SIG-M5 (cell line): ENCODE data around the gene MARK3.
"Not testable (repeated sequence)": the region's sequence is repeated elsewhere in the genome, so short reads cannot be mapped to it uniquely, and the experiment has no call there.

Source experiments
- DNase-seq: peaks from one replicate; lab custom pipeline; 2025; lab: John Stamatoyannopoulos, UW

MARK3 gene

GRCh38 chr14:103492156-103492925 lies 107.1 kb downstream of the MARK3 start:
- no peak for DNase-seq

DNA sequence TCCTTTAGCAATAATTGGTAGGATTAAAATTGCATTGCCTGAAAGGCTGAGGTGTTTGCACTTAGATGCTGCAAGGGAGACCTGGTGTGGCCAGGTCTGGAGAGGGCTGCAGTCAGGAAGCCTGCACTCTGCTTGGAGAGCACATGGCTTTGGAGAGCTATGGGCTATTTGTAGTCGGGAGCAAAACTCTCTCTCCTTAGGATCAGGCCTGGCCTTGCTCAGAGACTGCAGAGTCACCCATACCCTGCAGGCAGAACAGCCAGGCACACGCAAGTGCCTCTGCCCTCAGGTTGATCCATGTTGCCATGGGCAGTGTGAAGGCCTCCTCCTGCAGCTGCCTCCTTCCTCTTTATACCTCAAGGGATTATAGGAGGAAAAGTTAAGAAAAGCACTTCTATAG lies 110.6 kb downstream of the MARK3 start:
- DNase-seq: no peak

- DNase-seq: no peak
Observed at GRCh38 chr14:103496776-103497175, 111.6 kb downstream of the MARK3 start.

DNA sequence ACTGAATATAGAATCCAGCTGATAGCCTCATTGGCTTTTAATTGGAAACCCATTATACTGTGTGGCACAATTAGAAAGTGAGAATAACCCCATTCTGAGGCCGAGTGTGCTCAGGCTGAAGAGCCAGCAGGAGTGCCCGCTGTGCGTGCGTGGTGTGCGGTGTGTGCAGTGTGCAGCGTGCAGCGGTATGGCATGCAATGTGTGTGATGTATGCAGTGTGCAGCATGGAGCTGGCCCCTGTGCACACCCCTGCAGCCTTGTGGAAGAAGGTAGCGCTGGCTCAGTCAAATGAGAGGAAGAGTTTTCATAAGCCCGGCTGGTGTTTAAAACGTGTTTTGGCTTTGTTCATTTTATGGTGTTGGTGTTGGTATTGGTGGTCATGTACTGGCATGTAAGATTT lies 114.5 kb downstream of the MARK3 start:
- no peak for DNase-seq

- no peak for DNase-seq
Observed at GRCh38 chr14:103500148-103500990, 115.2 kb downstream of the MARK3 start.

DNA sequence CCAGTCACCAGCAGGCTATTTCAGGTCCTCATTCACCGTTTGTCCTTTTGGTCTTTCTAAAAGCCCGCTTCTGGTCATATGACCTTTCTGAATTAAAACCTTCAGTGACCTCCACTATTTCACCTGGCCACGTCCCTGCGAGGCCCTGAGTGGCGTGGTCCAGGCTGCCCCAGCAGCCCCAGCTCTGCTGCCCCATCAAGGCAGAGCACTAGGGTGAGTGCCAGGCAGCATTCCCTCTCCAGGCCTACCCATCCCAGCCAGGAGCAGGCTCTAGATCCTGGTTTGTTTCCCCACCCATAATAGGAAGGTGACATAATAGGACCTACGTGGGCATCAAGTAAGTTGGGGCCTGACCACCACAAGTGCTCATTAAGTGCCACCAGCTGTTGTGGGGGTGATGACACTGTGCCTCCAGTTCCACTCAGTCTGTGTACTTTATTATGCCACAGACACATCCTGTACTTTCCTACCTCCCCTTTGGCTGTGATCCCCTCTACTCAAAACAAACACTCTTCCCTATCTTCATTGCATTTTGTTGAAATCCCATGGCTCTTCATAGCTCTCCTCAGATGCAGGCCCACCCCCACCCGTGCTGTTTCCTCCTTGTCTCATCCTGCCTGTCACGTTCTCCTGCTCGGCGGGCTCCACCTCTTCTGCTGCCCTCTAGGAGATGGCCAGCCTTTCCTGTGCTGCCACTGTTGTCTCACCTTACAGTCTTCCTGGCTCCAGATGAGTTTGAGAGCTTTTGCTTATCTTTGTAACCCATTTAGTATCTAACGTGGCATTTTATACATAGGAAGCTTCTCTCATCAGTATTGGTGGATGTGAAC lies 116.0 kb downstream of the MARK3 start:
- DNase-seq: no peak

- DNase-seq: no peak
Observed at GRCh38 chr14:103501921-103502669, 116.9 kb downstream of the MARK3 start.

- no peak for DNase-seq
Observed at GRCh38 chr14:103502877-103503276, 117.7 kb downstream of the MARK3 start.

- no peak for DNase-seq
Observed at GRCh38 chr14:103503296-103503695, 118.1 kb downstream of the MARK3 start.

DNA sequence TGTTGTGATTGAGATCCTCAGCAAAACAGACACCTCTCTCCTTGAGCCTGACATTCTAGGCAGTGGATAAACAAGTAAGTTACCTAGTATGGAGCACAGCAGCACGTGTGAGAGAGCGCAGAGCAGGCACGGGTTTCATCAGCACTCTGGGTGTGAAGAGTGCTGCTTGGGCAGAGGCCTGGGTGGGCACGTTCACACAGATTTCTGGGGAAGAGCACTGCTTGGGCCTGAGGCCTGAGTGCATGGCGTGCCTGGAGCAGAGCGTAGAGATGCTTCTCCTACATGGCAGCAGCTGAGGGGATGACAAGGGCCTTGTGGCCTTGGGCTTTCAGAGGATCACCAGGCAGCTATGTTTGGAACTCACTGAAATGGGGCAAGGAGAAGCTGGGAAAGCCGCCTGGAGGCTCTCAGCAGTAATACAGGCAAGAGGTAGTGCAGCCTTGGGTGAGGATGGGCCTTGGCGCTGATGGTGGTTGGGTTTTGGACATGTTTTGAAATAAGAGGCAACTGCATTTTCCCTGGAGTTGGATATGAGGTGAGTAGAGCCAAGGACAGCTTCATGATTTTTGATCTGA lies 119.9 kb downstream of the MARK3 start:
- DNase-seq: no peak

DNA sequence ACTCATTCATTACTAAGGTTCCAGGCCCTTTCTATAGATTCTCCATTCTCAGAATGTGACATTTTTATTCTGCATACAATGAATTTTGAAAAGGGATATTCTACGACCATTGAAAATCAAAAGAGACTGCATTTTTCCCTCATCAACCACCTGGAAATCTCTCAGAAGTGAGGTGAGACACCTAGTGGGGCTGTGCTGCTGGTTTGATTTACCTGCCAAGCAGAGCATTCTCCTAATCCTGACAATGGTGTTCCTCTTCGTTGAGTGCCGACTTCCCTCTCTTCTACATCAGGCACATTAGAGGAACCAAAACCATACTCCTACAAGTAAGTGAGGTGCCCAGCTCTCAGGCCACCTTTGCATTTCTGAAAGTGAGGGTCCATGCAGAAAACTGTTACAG lies 122.5 kb downstream of the MARK3 start:
- DNase-seq: no peak

- DNase-seq: no peak
Observed at GRCh38 chr14:103508521-103509329, 123.5 kb downstream of the MARK3 start.

GRCh38 chr14:103509864-103510723 lies 124.9 kb downstream of the MARK3 start:
- no peak for DNase-seq

GRCh38 chr14:103510724-103511693 lies 125.8 kb downstream of the MARK3 start:
- no peak for DNase-seq

DNA sequence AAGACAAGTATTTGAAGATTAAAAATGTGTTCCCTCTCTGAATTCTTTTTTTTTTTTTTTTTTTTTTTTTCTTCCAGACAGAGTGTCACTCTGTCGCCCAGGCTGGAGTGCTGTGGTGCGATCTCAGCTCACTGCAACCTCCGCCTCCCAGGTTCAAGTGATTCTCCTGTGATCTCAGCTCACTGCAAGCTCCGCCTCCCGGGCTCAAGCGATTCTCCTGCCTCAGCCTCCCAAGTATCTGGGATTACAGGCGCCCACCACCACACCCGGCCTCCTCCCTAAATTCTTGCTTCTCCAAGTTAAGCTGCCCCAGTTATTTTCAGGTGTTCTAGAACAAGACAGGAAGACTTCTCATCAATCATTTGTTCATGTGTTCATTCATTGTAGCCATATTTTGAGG lies 127.0 kb downstream of the MARK3 start:
- not testable (repeated sequence) for DNase-seq

GRCh38 chr14:103512701-103513611 lies 127.7 kb downstream of the MARK3 start:
- no peak for DNase-seq
